K562 (cell line): Measurements from ENCODE around the gene FIBP. TPM values are rescaled to one million over a fixed set of nuclear protein-coding genes. Genes with fewer than 3 reads are reported as not detected.

Source experiments
- ATF3 ChIP-seq, 2 experiments: fragments of 450-650 bp in 1 of 2; sonication (generic) in 1 of 2; formaldehyde crosslinking in 1 of 2; IDR thresholded peaks in 1 of 2; conservative IDR thresholded peaks in 1 of 2; 2 replicates each; pipeline versions ENCODE4 v1.6.1 to v1.8.1; 2016 to 2023; ENCODE audit warnings: mild to moderate bottlenecking in 2 of 2, moderate library complexity in 2 of 2, inconsistent platforms in 1 of 2, missing genetic modification reagents in 1 of 2
- CC2D1A ChIP-seq: fragments of 450-650 bp; IDR thresholded peaks from 2 replicates; pipeline ENCODE4 v1.6.1; 2017; ENCODE audit warnings: mild to moderate bottlenecking
- EGR1 ChIP-seq: fragments of 450-650 bp; conservative IDR thresholded peaks from 2 replicates; pipeline ENCODE4 v1.6.1; 2017; ENCODE audit warnings: mild to moderate bottlenecking
- ERF ChIP-seq: fragments of 450-650 bp; formaldehyde crosslinking; IDR thresholded peaks from 2 replicates; pipeline ENCODE4 v1.4.0; 2020; ENCODE audit warnings: mild to moderate bottlenecking, mixed read lengths
- FOXK2 ChIP-seq, 2 experiments: fragments of 450-650 bp; IDR thresholded peaks in 1 of 2; conservative IDR thresholded peaks in 1 of 2; 2 replicates each; pipeline ENCODE4 v1.6.1; 2016; ENCODE audit warnings: low read depth in 2 of 2, mild to moderate bottlenecking in 1 of 2
- FOXP1 ChIP-seq: sonication (generic); formaldehyde crosslinking; IDR thresholded peaks from 2 replicates; pipeline ENCODE4 v1.8.0; 2022; ENCODE audit warnings: mild to moderate bottlenecking, missing genetic modification reagents
- GATA2 ChIP-seq: sonication (generic); formaldehyde crosslinking; IDR thresholded peaks from 2 replicates; pipeline ENCODE4 v1.4.0; 2020; ENCODE audit warnings: mild to moderate bottlenecking, missing genetic modification reagents
- GTF2F1 ChIP-seq: IDR thresholded peaks from 2 replicates; pipeline ENCODE4 v1.6.1; 2011; ENCODE audit warnings: low read depth, low read length, improper control_type of control experiment
- HDAC6 ChIP-seq: IDR thresholded peaks from 2 replicates; pipeline ENCODE4 v1.6.1; 2012; ENCODE audit warnings: low read depth, mild to moderate bottlenecking, control low read depth, inconsistent platforms, low read length, moderate library complexity
- JUND ChIP-seq, 2 experiments: IDR thresholded peaks; 2 replicates in 1 of 2; 3 replicates in 1 of 2; pipeline ENCODE4 v1.6.1; 2011; ENCODE audit warnings: borderline replicate concordance in 2 of 2, low read depth in 2 of 2, low read length in 2 of 2, improper control_type of control experiment in 1 of 2, missing biosample characterization in 1 of 2, missing genetic modification characterization in 1 of 2, missing genetic modification reagents in 1 of 2
- MCM5 ChIP-seq: fragments of 450-650 bp; IDR thresholded peaks from 2 replicates; pipeline ENCODE4 v1.6.1; 2016; ENCODE audit warnings: low read depth
- MTA1 ChIP-seq: fragments of 450-650 bp; IDR thresholded peaks from 2 replicates; pipeline ENCODE4 v1.6.1; 2017; ENCODE audit warnings: borderline replicate concordance
- PBX2 ChIP-seq, 2 experiments: IDR thresholded peaks in 1 of 2; conservative IDR thresholded peaks in 1 of 2; 2 replicates each; pipeline ENCODE4 v1.6.1; 2016; ENCODE audit warnings: low read depth in 2 of 2, mild to moderate bottlenecking in 1 of 2, missing compliant biosample characterization in 1 of 2, missing genetic modification characterization in 1 of 2, moderate library complexity in 1 of 2
- PTBP1 ChIP-seq: fragments of 200-400 bp; formaldehyde crosslinking; IDR thresholded peaks from 2 replicates; pipeline ENCODE4 v1.6.1; 2017; ENCODE audit warnings: low read depth, low read length
- RAD51 ChIP-seq: fragments of 450-650 bp; IDR thresholded peaks from 2 replicates; pipeline ENCODE4 v1.7.1; 2016; ENCODE audit warnings: low read depth, mild to moderate bottlenecking, borderline replicate concordance
- SUPT5H ChIP-seq: fragments of 450-650 bp; IDR thresholded peaks from 2 replicates; pipeline ENCODE4 v1.6.1; 2016
- TEAD1 ChIP-seq, 2 experiments: fragments of 450-650 bp in 1 of 2; sonication (generic) in 1 of 2; formaldehyde crosslinking; IDR thresholded peaks; 2 replicates each; pipeline versions ENCODE4 v1.4.0 to v1.8.0; 2020 to 2022; ENCODE audit warnings: mild to moderate bottlenecking in 2 of 2, missing genetic modification reagents in 1 of 2
- ZNF134 ChIP-seq: fragments of 250-450 bp; sonication (Bioruptor Pico); conservative IDR thresholded peaks from 2 replicates; pipeline ENCODE4 v1.4.0; 2020
- ZNF41 ChIP-seq: fragments of 250-450 bp; sonication (Bioruptor Pico); conservative IDR thresholded peaks from 2 replicates; pipeline ENCODE4 v1.4.0; 2020; ENCODE audit warnings: mild to moderate bottlenecking
- ZNF444 ChIP-seq: fragments of 250-450 bp; sonication (Bioruptor Pico); IDR thresholded peaks from 2 replicates; pipeline ENCODE4 v1.4.0; 2020; ENCODE audit warnings: mild to moderate bottlenecking, moderate library complexity
- ZNF592 ChIP-seq: fragments of 450-650 bp; IDR thresholded peaks from 2 replicates; pipeline ENCODE4 v1.6.1; 2017; ENCODE audit warnings: antibody characterized with exemption, mild to moderate bottlenecking
- ZNF77 ChIP-seq: fragments of 250-450 bp; sonication (Bioruptor Pico); IDR thresholded peaks from 2 replicates; pipeline ENCODE4 v1.5.0; 2020
- polyA plus RNA-seq, 8 experiments: library from polyadenylated mRNA; depleted of rRNA in 4 of 8; stranded (reverse) in 5 of 8; unstranded in 3 of 8; fragments of >200 nt; fragmentation: Nextera tagmentation in 2 of 8; fragmentation: Illumina TruSeq in 1 of 8; extraction: Ambion mirVana in 2 of 8; extraction: Trizol in 1 of 8; gene quantifications; 2 replicates each; pipeline versions ENCODE4 v1.2.1 to v1.2.3, GENCODE V29; 2011 to 2014; ENCODE audit warnings: inconsistent platforms in 1 of 8, missing spikeins in 1 of 8
- total RNA-seq, 7 experiments: library from RNA; depleted of rRNA in 6 of 7; stranded (reverse); fragments of >200 nt in 6 of 7; fragmentation: Illumina TruSeq in 2 of 7; extraction: Trizol in 2 of 7; gene quantifications; 2 replicates each; pipeline versions ENCODE4 v1.2.1 to v1.2.3, GENCODE V29; 2011 to 2021; ENCODE audit warnings: low replicate concordance in 1 of 7

The FIBP gene
- total and polyA plus RNA-seq, 9 of the 15 experiments (the other 6 are each of a cell fraction or from before 2014, with no cell fraction given): 41.2 to 79.2 (median 48.6) TPM

- TF ChIP-seq MCM5 (no peak), ATF3 (IDR thresholded peaks at IDR 0.05) (peak; percentile 77), ATF3 (CRISPR knock-in tag; conservative IDR thresholded peaks at IDR 0.05) (no peak), ERF (CRISPR knock-in tag) (no peak), ZNF77 (no peak), FOXP1 (no peak), GATA2 (no peak), ZNF592 (no peak; the same call in none of the 2 replicates), HDAC6 (no peak), JUND (IDR thresholded peaks at IDR 0.05; ENCODE audit: borderline replicate concordance, low read depth, low read length) (peak; percentile 73), JUND (tag; IDR thresholded peaks at IDR 0.05; ENCODE audit: borderline replicate concordance, low read depth, low read length) (peak; percentile 73; the same call in 1 of the 3 replicates), ZNF134 (CRISPR knock-in tag) (no peak), FOXK2 (conservative IDR thresholded peaks at IDR 0.05 in 1 of 2, IDR thresholded peaks at IDR 0.05 in 1 of 2; ENCODE audit: low read depth in 2 of 2) (no peak), CC2D1A (no peak), PBX2 (CRISPR knock-in tag; IDR thresholded peaks at IDR 0.05; ENCODE audit: low read depth) (no peak), PBX2 (tag; conservative IDR thresholded peaks at IDR 0.05; ENCODE audit: low read depth) (no peak), TEAD1 (CRISPR knock-in tag; IDR thresholded peaks at IDR 0.05) (peak; percentile 60 to 98), ZNF444 (CRISPR knock-in tag) (no peak), ZNF41 (no peak), SUPT5H (no peak), EGR1 (peak; percentile 25; the same call in 1 of the 2 replicates), RAD51 (no peak), PTBP1 (no peak), MTA1 (no peak), GTF2F1 (no peak)
Measured at GRCh38 chr11:65903068-65903481, 14.8 kb upstream of the FIBP start (continued).
